IPS-NIHi7 (cell line): ENCODE measurements around the gene BMERB1.
"Not testable (repeated sequence)": the region's sequence is repeated elsewhere in the genome, so short reads cannot be mapped to it uniquely, and the experiment has no call there.

Source experiments
- DNase-seq: peaks from one replicate; pipeline ENCODE4 v3.0.0; 2012; ENCODE audit warnings: mixed read lengths; ENCODE audit errors: extremely low spot score

The BMERB1 gene

GRCh38 chr16:15425861-15426260, 8.5 kb upstream of the BMERB1 start:
- DNase-seq, result no peak

- no peak for DNase-seq
Observed at GRCh38 chr16:15426796-15427195, 7.6 kb upstream of the BMERB1 start.

- DNase-seq, result peak; percentile 25
Observed at GRCh38 chr16:15427648-15428239, 6.6 kb upstream of the BMERB1 start.

- not testable (repeated sequence) for DNase-seq
Observed at GRCh38 chr16:15430884-15431283, 3.5 kb upstream of the BMERB1 start.

GRCh38 chr16:15434079-15434424, 336 bp upstream of the BMERB1 start:
- DNase-seq, result no peak

- peak; percentile 27 for DNase-seq
Observed at GRCh38 chr16:15435216-15435864, 952 bp downstream of the BMERB1 start.

GRCh38 chr16:15439102-15439501, 4.7 kb downstream of the BMERB1 start:
- no peak for DNase-seq

GRCh38 chr16:15439521-15439920, 5.1 kb downstream of the BMERB1 start:
- DNase-seq, result no peak

- DNase-seq, result no peak
Observed at GRCh38 chr16:15440852-15441251, 6.5 kb downstream of the BMERB1 start.

GRCh38 chr16:15442140-15442539, 7.8 kb downstream of the BMERB1 start:
- not testable (repeated sequence) for DNase-seq

GRCh38 chr16:15443753-15444152, 9.4 kb downstream of the BMERB1 start:
- no peak for DNase-seq

GRCh38 chr16:15444264-15444663, 9.9 kb downstream of the BMERB1 start:
- DNase-seq, result no peak

- no peak for DNase-seq
Observed at GRCh38 chr16:15445450-15445849, 11.1 kb downstream of the BMERB1 start.

GRCh38 chr16:15446901-15447300, 12.5 kb downstream of the BMERB1 start:
- DNase-seq, result no peak

- no peak for DNase-seq
Observed at GRCh38 chr16:15450624-15451023, 16.2 kb downstream of the BMERB1 start.

- no peak for DNase-seq
Observed at GRCh38 chr16:15451098-15451731, 16.8 kb downstream of the BMERB1 start.

- no peak for DNase-seq
Observed at GRCh38 chr16:15452246-15452855, 18.0 kb downstream of the BMERB1 start.

GRCh38 chr16:15453296-15453695, 18.9 kb downstream of the BMERB1 start:
- not testable (repeated sequence) for DNase-seq

- not testable (repeated sequence) for DNase-seq
Observed at GRCh38 chr16:15454933-15455332, 20.5 kb downstream of the BMERB1 start.

- DNase-seq, result no peak
Observed at GRCh38 chr16:15457400-15457799, 23.0 kb downstream of the BMERB1 start.

GRCh38 chr16:15457958-15458357, 23.6 kb downstream of the BMERB1 start:
- DNase-seq, result no peak

- no peak for DNase-seq
Observed at GRCh38 chr16:15459791-15460190, 25.4 kb downstream of the BMERB1 start.

GRCh38 chr16:15460601-15461000, 26.2 kb downstream of the BMERB1 start:
- no peak for DNase-seq
